H1 (cell line): ENCODE measurements around the gene SLC34A1. TPM values are rescaled to one million over a fixed set of nuclear protein-coding genes. Genes with fewer than 3 reads are reported as not detected.

Experiments
- CTCF ChIA-PET: fragments of 300-600 bp; sonication (Branson Sonifier 250); formaldehyde crosslinking; loops from one replicate; lab custom pipeline; 2021; ENCODE audit not compliant: partially characterized antibody; lab: Charles Lee
- POLR2A ChIA-PET: fragments of 300-600 bp; sonication (Branson Sonifier 250); formaldehyde crosslinking; loops from one replicate; lab custom pipeline; 2021; ENCODE audit warnings: inconsistent platforms; ENCODE audit not compliant: partially characterized antibody; lab: Charles Lee
- DNase-seq, 2 experiments: peaks; one replicate each; pipeline versions ENCODE4 v3.0.0 to v3.0.0-alpha.2; 2010 to 2022; ENCODE audit warnings: low spot score in 2 of 2, low read depth in 1 of 2, mixed read lengths in 1 of 2
- FAIRE-seq: peaks from 2 replicates; lab custom pipeline; 2011; peaks lifted over from hg19 to GRCh38; lab: Jason Lieb, UNC
- H2AFZ ChIP-seq: 2 replicates; pipeline ENCODE4 v1.8.1; 2012; ENCODE audit warnings: low read length, inconsistent platforms
- H2AK5ac ChIP-seq: 2 replicates; pipeline ENCODE4 v1.6.1; 2013; ENCODE audit warnings: low read depth, low read length
- H2BK120ac ChIP-seq: replicated peaks from 2 replicates; pipeline ENCODE3; 2013; ENCODE audit warnings: low read depth, low read length, inconsistent platforms
- H2BK12ac ChIP-seq: 2 replicates; pipeline ENCODE4 v1.6.1; 2013; ENCODE audit warnings: low read depth, low read length
- H2BK15ac ChIP-seq: 2 replicates; pipeline ENCODE4 v1.6.1; 2013; ENCODE audit warnings: low read length
- H2BK20ac ChIP-seq: 2 replicates; pipeline ENCODE4 v1.6.1; 2013; ENCODE audit warnings: low read length
- H2BK5ac ChIP-seq: 2 replicates; pipeline ENCODE4 v1.6.1; 2013; ENCODE audit warnings: low read depth, low read length
- H3K14ac ChIP-seq: 2 replicates; pipeline ENCODE4 v1.6.1; 2013; ENCODE audit warnings: inconsistent platforms; ENCODE audit not compliant: insufficient read length
- H3K18ac ChIP-seq: 2 replicates; pipeline ENCODE4 v1.6.1; 2013; ENCODE audit warnings: low read length; ENCODE audit errors: extremely low read depth
- H3K23ac ChIP-seq: 2 replicates; pipeline ENCODE4 v1.6.1; 2013; ENCODE audit warnings: inconsistent platforms; ENCODE audit not compliant: insufficient read length
- H3K23me2 ChIP-seq: 2 replicates; pipeline ENCODE4 v1.6.1; 2013; ENCODE audit warnings: low read depth, low read length
- H3K27ac ChIP-seq: 2 replicates; pipeline ENCODE4 v1.6.1; 2011; ENCODE audit warnings: low read depth, low read length, inconsistent platforms
- H3K27me3 ChIP-seq, 4 experiments: replicated peaks in 1 of 4; 1 replicate in 1 of 4; 2 replicates in 3 of 4; pipeline versions ENCODE4 v1.6.1 to v1.8.1; 2011 to 2013; ENCODE audit warnings: low read length in 3 of 4, mild to moderate bottlenecking in 3 of 4, inconsistent platforms in 2 of 4, mixed read lengths in 2 of 4, moderate library complexity in 1 of 4; ENCODE audit not compliant: control insufficient read depth in 3 of 4, insufficient read depth in 3 of 4; ENCODE audit errors: extremely low read depth in 1 of 4
- H3K36me3 ChIP-seq, 4 experiments: 2 replicates each; pipeline versions ENCODE4 v1.6.1 to v1.8.1; 2011 to 2013; ENCODE audit warnings: mild to moderate bottlenecking in 4 of 4, low read length in 3 of 4, moderate library complexity in 2 of 4, control low read depth in 1 of 4, inconsistent platforms in 1 of 4; ENCODE audit not compliant: insufficient read depth in 4 of 4, control insufficient read depth in 2 of 4
- H3K4ac ChIP-seq: replicated peaks from 2 replicates; pipeline ENCODE3; 2013; ENCODE audit warnings: low read length, low read depth, mixed read lengths, inconsistent platforms; ENCODE audit not compliant: insufficient read length
- H3K4me1 ChIP-seq, 4 experiments: replicated peaks in 1 of 4; 1 replicate in 1 of 4; 2 replicates in 3 of 4; pipeline versions ENCODE4 v1.6.1 to v1.8.1; 2011 to 2013; ENCODE audit warnings: low read length in 3 of 4, inconsistent platforms in 2 of 4, mixed read lengths in 1 of 4; ENCODE audit not compliant: insufficient read depth in 4 of 4, control insufficient read depth in 3 of 4
- H3K4me2 ChIP-seq, 2 experiments: 2 replicates each; pipeline versions ENCODE4 v1.6.1 to v1.8.1; 2011 to 2013; ENCODE audit warnings: low read depth in 2 of 2, low read length in 2 of 2, control low read depth in 1 of 2, inconsistent platforms in 1 of 2, mild to moderate bottlenecking in 1 of 2; ENCODE audit not compliant: insufficient read depth in 1 of 2
- H3K4me3 ChIP-seq, 4 experiments: fragments of 200-600, 300-600 bp in 1 of 4; sonication (generic), shearing (Covaris generic), sonication (Bioruptor Twin) in 1 of 4; 2 replicates each; pipeline versions ENCODE4 v1.5.1 to v1.8.1; 2011 to 2016; ENCODE audit warnings: low read length in 4 of 4, low read depth in 3 of 4, control low read depth in 2 of 4, inconsistent platforms in 2 of 4, mild to moderate bottlenecking in 2 of 4, mixed read lengths in 1 of 4, moderate library complexity in 1 of 4; ENCODE audit not compliant: insufficient read depth in 2 of 4; ENCODE audit errors: extremely low read depth in 1 of 4
- H3K56ac ChIP-seq: replicated peaks from 2 replicates; pipeline ENCODE3; 2013; ENCODE audit warnings: low read depth, mild to moderate bottlenecking, mixed read lengths, low read length, inconsistent platforms; ENCODE audit not compliant: insufficient read length
- H3K79me1 ChIP-seq: 2 replicates; pipeline ENCODE4 v1.6.1; 2013; ENCODE audit warnings: low read depth, low read length, control low read depth
- H3K79me2 ChIP-seq, 2 experiments: 2 replicates each; pipeline versions ENCODE4 v1.6.1 to v1.8.1; 2012 to 2013; ENCODE audit warnings: low read length in 2 of 2, mild to moderate bottlenecking in 2 of 2, inconsistent platforms in 1 of 2; ENCODE audit not compliant: insufficient read depth in 2 of 2, control insufficient read depth in 1 of 2
- H3K9ac ChIP-seq, 4 experiments: replicated peaks in 1 of 4; 1 replicate in 1 of 4; 2 replicates in 3 of 4; pipeline versions ENCODE4 v1.6.1 to v1.8.1; 2011 to 2013; ENCODE audit warnings: low read depth in 3 of 4, low read length in 3 of 4, control low read depth in 2 of 4, mild to moderate bottlenecking in 2 of 4, moderate library complexity in 2 of 4, inconsistent platforms in 1 of 4; ENCODE audit errors: extremely low read depth in 1 of 4
- H3K9me3 ChIP-seq, 2 experiments: 2 replicates each; pipeline versions ENCODE4 v1.6.1 to v1.8.1; 2012 to 2013; ENCODE audit warnings: mild to moderate bottlenecking in 2 of 2, moderate library complexity in 2 of 2, control low read depth in 1 of 2, inconsistent platforms in 1 of 2, low read depth in 1 of 2, low read length in 1 of 2, mixed read lengths in 1 of 2; ENCODE audit not compliant: insufficient read depth in 2 of 2
- H4K20me1 ChIP-seq, 2 experiments: replicated peaks in 1 of 2; 2 replicates each; pipeline versions ENCODE3 to v1.8.1; 2011 to 2013; ENCODE audit warnings: inconsistent platforms in 2 of 2, low read length in 2 of 2, mild to moderate bottlenecking in 1 of 2; ENCODE audit not compliant: insufficient read depth in 2 of 2, control insufficient read depth in 1 of 2
- H4K5ac ChIP-seq: 2 replicates; pipeline ENCODE4 v1.6.1; 2013; ENCODE audit warnings: low read length, low read depth, mixed read lengths, inconsistent platforms; ENCODE audit not compliant: insufficient read length
- H4K8ac ChIP-seq: 2 replicates; pipeline ENCODE4 v1.8.0; 2013; ENCODE audit warnings: mild to moderate bottlenecking, moderate library complexity, low read length, inconsistent platforms; ENCODE audit not compliant: insufficient read depth; ENCODE audit errors: extremely low read depth
- H4K91ac ChIP-seq: replicated peaks from 2 replicates; pipeline ENCODE3; 2013; ENCODE audit warnings: low read length, mixed read lengths, inconsistent platforms; ENCODE audit not compliant: insufficient read length
- ASH2L ChIP-seq: fragments of 200-600, 300-600 bp; sonication (generic); IDR thresholded peaks from one replicate; pipeline ENCODE4 v1.7.1; 2017; ENCODE audit warnings: low read length
- BCL11A ChIP-seq, 2 experiments: IDR thresholded peaks; one replicate each; pipeline ENCODE4 v1.6.1; 2011; ENCODE audit warnings: low read depth in 2 of 2, low read length in 2 of 2, mild to moderate bottlenecking in 2 of 2
- CEBPB ChIP-seq: IDR thresholded peaks from 2 replicates; pipeline ENCODE4 v1.6.1; 2012; ENCODE audit warnings: low read depth, low read length
- GTF2F1 ChIP-seq: IDR thresholded peaks from 2 replicates; pipeline ENCODE4 v1.6.1; 2012; ENCODE audit warnings: low read depth, low read length, improper control_type of control experiment, borderline replicate concordance
- HDAC2 ChIP-seq, 2 experiments: fragments of 300-600 bp in 1 of 2; sonication (generic) in 1 of 2; IDR thresholded peaks; 2 replicates each; pipeline ENCODE4 v1.6.1; 2011 to 2012; ENCODE audit warnings: low read depth in 2 of 2, low read length in 2 of 2, mild to moderate bottlenecking in 2 of 2, moderate library complexity in 2 of 2, borderline replicate concordance in 1 of 2, inconsistent platforms in 1 of 2
- HDAC6 ChIP-seq: IDR thresholded peaks from one replicate; pipeline ENCODE4 v1.7.1; 2012; ENCODE audit warnings: low read depth, mild to moderate bottlenecking, inconsistent platforms, low read length, moderate library complexity
- KDM1A ChIP-seq: fragments of 200-600, 300-600 bp; sonication (generic); IDR thresholded peaks from 2 replicates; pipeline ENCODE4 v1.7.1; 2016; ENCODE audit warnings: mild to moderate bottlenecking, low read length, borderline replicate concordance
- SUZ12 ChIP-seq: fragments of 200-600 bp; sonication (generic); IDR thresholded peaks from 2 replicates; pipeline ENCODE4 v1.6.1; 2012; ENCODE audit warnings: mild to moderate bottlenecking, inconsistent platforms, low read length, moderate library complexity, mixed read lengths
- USF2 ChIP-seq: IDR thresholded peaks from 2 replicates; pipeline ENCODE4 v1.6.1; 2011; ENCODE audit warnings: low read length, improper control_type of control experiment
- WGBS, 2 experiments: shearing (Covaris generic) in 1 of 2; methylation state at CpG; one replicate each; pipeline versions ENCODE4 v1.1.6 to v1.1.7; 2013 to 2015; ENCODE audit warnings: low lambda C conversion rate in 2 of 2, mixed read lengths in 2 of 2, inconsistent platforms in 1 of 2, low coverage in 1 of 2, missing lambda C conversion rate in 1 of 2; ENCODE audit not compliant: insufficient replicate concordance in 2 of 2, insufficient coverage in 1 of 2, insufficient read length in 1 of 2; ENCODE audit errors: extremely low coverage in 1 of 2, missing lambda C conversion rate in 1 of 2; 5-methylcytosine and 5-hydroxymethylcytosine counted together
- polyA plus RNA-seq, 7 experiments: library from polyadenylated mRNA; depleted of rRNA in 3 of 7; stranded (reverse) in 5 of 7; unstranded in 2 of 7; fragments of >200 nt in 5 of 7; fragments of 200-250 nt in 2 of 7; gene quantifications; 1 replicate in 5 of 7; 2 replicates in 1 of 7; 4 replicates in 1 of 7; pipeline versions ENCODE4 v1.2.1 to v1.2.3, GENCODE V29; 2011 to 2013; ENCODE audit warnings: missing spikeins in 2 of 7, mixed read lengths in 2 of 7
- total RNA-seq: library from RNA; stranded (reverse); fragmentation: NEBNext Ultra II Directional; extraction: Animal tissue kit (Norgen Biotek cat#: 25700); gene quantifications from 2 replicates; pipeline ENCODE4 v1.2.1, GENCODE V29; 2021

Gene SLC34A1
- total and polyA plus RNA-seq, 2 of the 8 experiments (the other 6 are each of a cell fraction or from before 2014, with no cell fraction given), result not detected

- H2BK20ac ChIP-seq, result no peak overlapping the region
- peaks cover 0 to 3% (median 0%) of the 10 kb centered on the region in 4 experiments; a peak in 4 of 7 replicates for H3K4me1 ChIP-seq
- H3K14ac ChIP-seq, result no peak overlapping the region
- H4K20me1 ChIP-seq, result no peaks in the 10 kb centered on the region
- peak; percentile 94 for FAIRE-seq
- no peaks in the 10 kb centered on the region for H3K36me3 ChIP-seq
- 0 out of 2 replicates have a peak overlapping the region, but pooled peaks have one; percentile 29 for H2AK5ac ChIP-seq
- no peak overlapping the region for H3K4ac ChIP-seq
- H3K79me1 ChIP-seq, result no peaks in the 10 kb centered on the region
- no peak overlapping the region for H3K4me3 ChIP-seq
- no peak overlapping the region for H3K9ac ChIP-seq
- H2BK5ac ChIP-seq, result no peak overlapping the region
- H4K8ac ChIP-seq, result no peak overlapping the region
- no peaks in the 10 kb centered on the region for H3K23me2 ChIP-seq
- no peak overlapping the region for H3K4me2 ChIP-seq
- no peak overlapping the region for H2AFZ ChIP-seq
- H4K91ac ChIP-seq, result peak overlapping the region; percentile 58
- ChIA-PET POLR2A (interaction anchor here (0.6 to 4.2 kb wide), 19 partner anchors 9 to 266 kb away, joined by 3 to 51 read pairs (median 6); partner anchors contain the start of genes GRK6, PFN3 and PRR7), CTCF (interaction anchor here (0.6 to 18.7 kb wide), 32 partner anchors 8 to 309 kb away, joined by 3 to 430 read pairs (median 7); partner anchors contain the start of genes F12, GRK6, LMAN2 and PFN3)
- H2BK120ac ChIP-seq, result no peak overlapping the region
- H4K5ac ChIP-seq, result peak overlapping the region; percentile 5
- no peaks in the 10 kb centered on the region for H3K9me3 ChIP-seq
- 38% methylated on average over 13 of the region's 13 CpGs; no CpG with 5 or more reads in 1 of the 2 experiments for WGBS, 2 experiments
- DNase-seq, result peak; percentile 89 to 95
- H3K18ac ChIP-seq, result 0 out of 2 replicates have a peak overlapping the region, but pooled peaks have one; percentile 21
- H2BK15ac ChIP-seq, result peak overlapping the region; percentile 84; the same call in 1 of the 2 replicates
- H3K23ac ChIP-seq, result no peak overlapping the region
- H3K27me3 ChIP-seq, result peaks cover 0 to 17% (median 10%) of the 10 kb centered on the region in 4 experiments; a peak in 6 of 7 replicates
- no peak overlapping the region for H3K27ac ChIP-seq
- no peaks in the 10 kb centered on the region for H3K79me2 ChIP-seq
- H3K56ac ChIP-seq, result no peak overlapping the region
- peak overlapping the region; percentile 13; the same call in 1 of the 2 replicates for H2BK12ac ChIP-seq
- TF ChIP-seq HDAC6 (no peak), BCL11A (IDR thresholded peaks at IDR 0.05; ENCODE audit: low read depth in 2 of 2, low read length in 2 of 2) (no peak), KDM1A (peak; percentile 88), SUZ12 (no peak), HDAC2 (IDR thresholded peaks at IDR 0.05; ENCODE audit: borderline replicate concordance in 1 of 2, low read depth in 2 of 2, low read length in 2 of 2) (peak in 1 of 2 experiments; percentile 85; a peak in 1 of 4 replicates), ASH2L (no peak), CEBPB (no peak), USF2 (peak; percentile 87), GTF2F1 (no peak)
Measured at GRCh38 chr5:177390363-177391300, 6.4 kb downstream of the SLC34A1 start.
